Myometrial cell (primary cell): ENCODE measurements around the gene ZNF100. TPM values are rescaled to one million over a fixed set of nuclear protein-coding genes. Genes with fewer than 3 reads are reported as not detected.

Source experiments
- total RNA-seq: library from RNA; depleted of rRNA; stranded (reverse); fragments of >200 nt; gene quantifications from 2 replicates; pipeline ENCODE4 v1.2.3, GENCODE V29; 2015

Gene ZNF100
- total RNA-seq: 0.86 and 1.2 TPM in 2 replicates

GRCh38 chr19:21767065-21767800, at the start of gene ZNF100:
Gene ZNF100 (minus strand): TSS chr19:21767579. CDS start chr19:21767429, 150 bp downstream.

Other genes with a start within 250 kb of the ZNF100 start
- gene ZNF43, start 68.6 kb upstream of the ZNF100 start, total RNA-seq: 3.7 and 8.4 TPM in 2 replicates
- gene ZNF208, start 243.4 kb upstream of the ZNF100 start, total RNA-seq: not detected in 2 replicates